Measurements from ENCODE around the gene TRIM39. TPM values are rescaled to one million over a fixed set of nuclear protein-coding genes. Genes with fewer than 3 reads are reported as not detected.
"Not testable (repeated sequence)": the region's sequence is repeated elsewhere in the genome, so short reads cannot be mapped to it uniquely, and the experiment has no call there.

TRIM39 gene
- polyA plus RNA-seq (9.2 and 14.0 TPM in 2 replicates), polyA minus RNA-seq (13.4 and 16.1 TPM in 2 replicates)

GRCh38 chr6:30326526-30327231 lies at the start of gene TRIM39:
TSS of gene TRIM39 (plus strand) at chr6:30326927. CDS start at chr6:30329318, 2,391 bp downstream.
- H2AFZ ChIP-seq (ENCODE audit: low read depth, low read length) = peak within 1 kb of the TSS; percentile 79
- no peaks in the 10 kb centered on the region for H3K27me3 ChIP-seq (ENCODE audit: insufficient read depth, low read depth, low read length)
- H3K9me2 ChIP-seq (ENCODE audit: insufficient read depth, low read length) = no peaks in the 10 kb centered on the region
- peak within 1 kb of the TSS; percentile 95 for H3K9ac ChIP-seq (ENCODE audit: low read length)
- H3K4me3 ChIP-seq (ENCODE audit: low read length) = peak within 1 kb of the TSS; percentile 79
- H3K79me2 ChIP-seq (replicated peaks; ENCODE audit: insufficient read depth, low read length) = peaks cover 39% of the 10 kb centered on the region
- TF ChIP-seq CTCF (IDR thresholded peaks at IDR 0.05; ENCODE audit: poor library complexity, severe bottlenecking) (no peak), POLR2AphosphoS5 (IDR thresholded peaks at IDR 0.05) (peak; percentile 85), REST (IDR thresholded peaks at IDR 0.05; ENCODE audit: borderline replicate concordance) (peak; percentile 66), EZH2 (IDR thresholded peaks at IDR 0.05; ENCODE audit: borderline replicate concordance, insufficient read depth, low read length, poor library complexity, severe bottlenecking) (no peak), EP300 (conservative IDR thresholded peaks at IDR 0.05; ENCODE audit: poor library complexity, severe bottlenecking) (peak; percentile 82), TAF1 (IDR thresholded peaks at IDR 0.05; ENCODE audit: low read depth) (peak; percentile 54), RAD21 (conservative IDR thresholded peaks at IDR 0.05) (no peak), SMC3 (conservative IDR thresholded peaks at IDR 0.05; ENCODE audit: poor library complexity) (peak; percentile 32), MXI1 (conservative IDR thresholded peaks at IDR 0.05; ENCODE audit: poor library complexity, severe bottlenecking) (peak; percentile 89)
- no peaks in the 10 kb centered on the region for H3K9me3 ChIP-seq (ENCODE audit: low read length)
- no peaks in the 10 kb centered on the region for H3K36me3 ChIP-seq (ENCODE audit: insufficient read depth, low read length)
- peak within 1 kb of the TSS; percentile 98 for H3K4me2 ChIP-seq (ENCODE audit: low read length)
- no peaks in the 10 kb centered on the region for H4K20me1 ChIP-seq (ENCODE audit: insufficient read depth)
- peak within 1 kb of the TSS; percentile 92 for H3K27ac ChIP-seq (ENCODE audit: low read length)
- no peaks in the 10 kb centered on the region for H3F3A ChIP-seq (ENCODE audit: insufficient read depth, low read length, poor library complexity, severe bottlenecking)

GRCh38 chr6:30280988-30281387 lies 45.7 kb upstream of the TRIM39 start:
- not testable (repeated sequence) for H3K9me2 ChIP-seq (ENCODE audit: insufficient read depth, low read length); H3K36me3 ChIP-seq (ENCODE audit: insufficient read depth, low read length); H3K4me2 ChIP-seq (ENCODE audit: low read length); H3K4me3 ChIP-seq (ENCODE audit: low read length); H2AFZ ChIP-seq (ENCODE audit: low read depth, low read length); H3K27ac ChIP-seq (ENCODE audit: low read length); H4K20me1 ChIP-seq (ENCODE audit: insufficient read depth); H3K27me3 ChIP-seq (ENCODE audit: insufficient read depth, low read depth, low read length); H3K79me2 ChIP-seq (replicated peaks; ENCODE audit: insufficient read depth, low read length); H3K9ac ChIP-seq (ENCODE audit: low read length); H3F3A ChIP-seq (ENCODE audit: insufficient read depth, low read length, poor library complexity, severe bottlenecking); H3K9me3 ChIP-seq (ENCODE audit: low read length)
